K562 (cell line): Measurements from ENCODE around the gene F11R. TPM values are rescaled to one million over a fixed set of nuclear protein-coding genes. Genes with fewer than 3 reads are reported as not detected.

Experiments used
- BRD9 ChIP-seq: fragments of 450-650 bp; IDR thresholded peaks from 2 replicates; pipeline ENCODE4 v1.6.1; 2018; ENCODE audit warnings: low read depth; ENCODE audit not compliant: partially characterized antibody
- BRF1 ChIP-seq: IDR thresholded peaks from 3 replicates; pipeline ENCODE4 v1.6.1; 2011; ENCODE audit warnings: borderline replicate concordance, mild to moderate bottlenecking; ENCODE audit not compliant: insufficient read length; ENCODE audit errors: extremely low read depth
- CHCHD3 ChIP-seq: fragments of 250-450 bp; sonication (Bioruptor Pico); IDR thresholded peaks from 2 replicates; pipeline ENCODE4 v2.1.2; 2022; ENCODE audit warnings: mild to moderate bottlenecking
- EP400 ChIP-seq: fragments of 450-650 bp; IDR thresholded peaks from 2 replicates; pipeline ENCODE4 v1.6.1; 2017; ENCODE audit warnings: antibody characterized with exemption, mild to moderate bottlenecking, moderate library complexity
- FOXK2 ChIP-seq, 2 experiments: fragments of 450-650 bp; IDR thresholded peaks in 1 of 2; conservative IDR thresholded peaks in 1 of 2; 2 replicates each; pipeline ENCODE4 v1.6.1; 2016; ENCODE audit warnings: low read depth in 2 of 2, mild to moderate bottlenecking in 1 of 2
- MAFK ChIP-seq: IDR thresholded peaks from 2 replicates; pipeline ENCODE4 v1.6.1; 2011; ENCODE audit warnings: low read length, improper control_type of control experiment
- MAZ ChIP-seq, 2 experiments: fragments of 450-650 bp in 1 of 2; sonication (generic) in 1 of 2; formaldehyde crosslinking; IDR thresholded peaks in 1 of 2; conservative IDR thresholded peaks in 1 of 2; 2 replicates each; pipeline versions ENCODE4 v1.4.0 to v1.5.0; 2020; ENCODE audit warnings: mild to moderate bottlenecking in 1 of 2, missing genetic modification reagents in 1 of 2
- NFYB ChIP-seq: IDR thresholded peaks from 2 replicates; pipeline ENCODE4 v1.6.1; 2011; ENCODE audit warnings: mild to moderate bottlenecking, moderate library complexity; ENCODE audit not compliant: insufficient read length; ENCODE audit errors: extremely low read depth
- PCBP1 ChIP-seq: fragments of 200-400 bp; formaldehyde crosslinking; IDR thresholded peaks from 2 replicates; pipeline ENCODE4 v1.6.1; 2018; ENCODE audit warnings: mild to moderate bottlenecking, low read depth, low read length; ENCODE audit not compliant: poor library complexity, severe bottlenecking
- PHTF2 ChIP-seq: fragments of 250-450 bp; sonication (Bioruptor Pico); IDR thresholded peaks from 2 replicates; pipeline ENCODE4 v1.5.0; 2021; ENCODE audit warnings: mild to moderate bottlenecking
- ZBED1 ChIP-seq: IDR thresholded peaks from 2 replicates; pipeline ENCODE4 v1.6.1; 2014
- ZNF184 ChIP-seq: sonication (generic); formaldehyde crosslinking; IDR thresholded peaks from 2 replicates; pipeline ENCODE4 v1.5.0; 2020; ENCODE audit warnings: missing genetic modification reagents
- ZNF232 ChIP-seq: sonication (generic); formaldehyde crosslinking; IDR thresholded peaks from 2 replicates; pipeline ENCODE4 v1.8.0; 2022; ENCODE audit warnings: mild to moderate bottlenecking, missing genetic modification reagents
- ZNF282 ChIP-seq: sonication (generic); formaldehyde crosslinking; IDR thresholded peaks from 2 replicates; pipeline ENCODE4 v1.8.1; 2023; ENCODE audit warnings: missing genetic modification reagents
- polyA plus RNA-seq, 8 experiments: library from polyadenylated mRNA; depleted of rRNA in 4 of 8; stranded (reverse) in 5 of 8; unstranded in 3 of 8; fragments of >200 nt; fragmentation: Nextera tagmentation in 2 of 8; fragmentation: Illumina TruSeq in 1 of 8; extraction: Ambion mirVana in 2 of 8; extraction: Trizol in 1 of 8; gene quantifications; 2 replicates each; pipeline versions ENCODE4 v1.2.1 to v1.2.3, GENCODE V29; 2011 to 2014; ENCODE audit warnings: inconsistent platforms in 1 of 8, missing spikeins in 1 of 8
- total RNA-seq, 7 experiments: library from RNA; depleted of rRNA in 6 of 7; stranded (reverse); fragments of >200 nt in 6 of 7; fragmentation: Illumina TruSeq in 2 of 7; extraction: Trizol in 2 of 7; gene quantifications; 2 replicates each; pipeline versions ENCODE4 v1.2.1 to v1.2.3, GENCODE V29; 2011 to 2021; ENCODE audit warnings: low replicate concordance in 1 of 7
- TF ChIP-seq, protein P1 (sequence below): sonication (generic); formaldehyde crosslinking; IDR thresholded peaks from 2 replicates; pipeline ENCODE4 v1.8.0; 2023; ENCODE audit warnings: missing genetic modification reagents, mild to moderate bottlenecking, borderline replicate concordance
- TF ChIP-seq, protein P2 (sequence below): fragments of 200-800 bp; sonication (Bioruptor generic); IDR thresholded peaks from 2 replicates; pipeline ENCODE4 v1.6.1; 2017; ENCODE audit warnings: missing genetic modification characterization, missing compliant biosample characterization
- TF ChIP-seq, protein P3 (sequence below): fragments of 250-450 bp; sonication (Bioruptor Pico); IDR thresholded peaks from 2 replicates; pipeline ENCODE4 v1.8.0; 2022; ENCODE audit warnings: moderate library complexity, mild to moderate bottlenecking, inconsistent platforms
- TF ChIP-seq, protein P4 (sequence below): sonication (generic); formaldehyde crosslinking; IDR thresholded peaks from 2 replicates; pipeline ENCODE4 v1.9.0; 2022; ENCODE audit warnings: mild to moderate bottlenecking, missing genetic modification reagents

The F11R gene
- total and polyA plus RNA-seq, 9 of the 15 experiments (the other 6 are each of a cell fraction or from before 2014, with no cell fraction given) = 27.4 to 187 (median 52.5) TPM

DNA sequence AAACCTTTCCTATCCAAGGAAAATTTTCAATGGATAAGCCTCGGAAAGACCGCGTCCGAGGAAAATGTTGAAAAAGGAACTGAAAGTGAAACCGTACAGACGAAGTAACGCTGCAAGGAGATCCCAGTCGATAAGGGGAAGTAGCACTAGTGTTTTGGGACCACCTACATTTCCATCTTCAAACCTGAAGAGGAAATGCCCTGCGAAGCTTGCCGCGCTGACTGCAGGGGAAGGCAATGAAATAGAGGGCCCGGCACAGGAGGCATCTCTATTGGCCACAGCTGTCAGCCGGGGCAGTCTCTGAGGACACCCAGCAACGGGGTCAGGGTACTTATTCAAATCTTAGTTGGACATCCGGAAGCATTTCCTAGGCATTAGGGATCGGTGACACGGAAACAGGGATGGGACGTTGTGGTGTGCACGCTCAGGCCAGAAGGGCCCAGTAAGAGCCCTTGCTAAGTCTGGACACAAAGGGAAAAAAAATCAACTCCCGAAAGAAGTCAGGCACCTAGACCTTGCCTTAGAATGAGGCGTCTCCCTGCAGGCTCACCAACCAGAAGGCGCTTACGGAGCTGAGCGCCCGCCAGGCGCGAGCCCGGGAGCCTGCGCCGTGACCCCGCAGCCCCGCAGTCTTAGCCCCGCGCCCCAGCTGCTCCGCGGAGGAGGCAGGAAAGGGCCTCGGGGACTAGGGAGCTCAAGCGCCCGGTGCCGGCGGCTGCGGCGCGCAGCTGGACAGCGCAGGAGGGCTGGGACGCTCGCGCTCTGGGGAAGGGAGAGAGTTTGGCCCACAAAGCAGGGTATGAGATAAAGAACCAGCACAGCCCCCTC, 24.2 kb upstream of the F11R start (continued):
- TF ChIP-seq, protein P1, sequence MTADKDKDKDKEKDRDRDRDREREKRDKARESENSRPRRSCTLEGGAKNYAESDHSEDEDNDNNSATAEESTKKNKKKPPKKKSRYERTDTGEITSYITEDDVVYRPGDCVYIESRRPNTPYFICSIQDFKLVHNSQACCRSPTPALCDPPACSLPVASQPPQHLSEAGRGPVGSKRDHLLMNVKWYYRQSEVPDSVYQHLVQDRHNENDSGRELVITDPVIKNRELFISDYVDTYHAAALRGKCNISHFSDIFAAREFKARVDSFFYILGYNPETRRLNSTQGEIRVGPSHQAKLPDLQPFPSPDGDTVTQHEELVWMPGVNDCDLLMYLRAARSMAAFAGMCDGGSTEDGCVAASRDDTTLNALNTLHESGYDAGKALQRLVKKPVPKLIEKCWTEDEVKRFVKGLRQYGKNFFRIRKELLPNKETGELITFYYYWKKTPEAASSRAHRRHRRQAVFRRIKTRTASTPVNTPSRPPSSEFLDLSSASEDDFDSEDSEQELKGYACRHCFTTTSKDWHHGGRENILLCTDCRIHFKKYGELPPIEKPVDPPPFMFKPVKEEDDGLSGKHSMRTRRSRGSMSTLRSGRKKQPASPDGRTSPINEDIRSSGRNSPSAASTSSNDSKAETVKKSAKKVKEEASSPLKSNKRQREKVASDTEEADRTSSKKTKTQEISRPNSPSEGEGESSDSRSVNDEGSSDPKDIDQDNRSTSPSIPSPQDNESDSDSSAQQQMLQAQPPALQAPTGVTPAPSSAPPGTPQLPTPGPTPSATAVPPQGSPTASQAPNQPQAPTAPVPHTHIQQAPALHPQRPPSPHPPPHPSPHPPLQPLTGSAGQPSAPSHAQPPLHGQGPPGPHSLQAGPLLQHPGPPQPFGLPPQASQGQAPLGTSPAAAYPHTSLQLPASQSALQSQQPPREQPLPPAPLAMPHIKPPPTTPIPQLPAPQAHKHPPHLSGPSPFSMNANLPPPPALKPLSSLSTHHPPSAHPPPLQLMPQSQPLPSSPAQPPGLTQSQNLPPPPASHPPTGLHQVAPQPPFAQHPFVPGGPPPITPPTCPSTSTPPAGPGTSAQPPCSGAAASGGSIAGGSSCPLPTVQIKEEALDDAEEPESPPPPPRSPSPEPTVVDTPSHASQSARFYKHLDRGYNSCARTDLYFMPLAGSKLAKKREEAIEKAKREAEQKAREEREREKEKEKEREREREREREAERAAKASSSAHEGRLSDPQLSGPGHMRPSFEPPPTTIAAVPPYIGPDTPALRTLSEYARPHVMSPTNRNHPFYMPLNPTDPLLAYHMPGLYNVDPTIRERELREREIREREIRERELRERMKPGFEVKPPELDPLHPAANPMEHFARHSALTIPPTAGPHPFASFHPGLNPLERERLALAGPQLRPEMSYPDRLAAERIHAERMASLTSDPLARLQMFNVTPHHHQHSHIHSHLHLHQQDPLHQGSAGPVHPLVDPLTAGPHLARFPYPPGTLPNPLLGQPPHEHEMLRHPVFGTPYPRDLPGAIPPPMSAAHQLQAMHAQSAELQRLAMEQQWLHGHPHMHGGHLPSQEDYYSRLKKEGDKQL (CRISPR knock-in tag) = no peak
- no peak for TF ChIP-seq NFYB
- no peak for TF ChIP-seq PHTF2 (CRISPR knock-in tag)
- TF ChIP-seq ZBED1 = no peak
- TF ChIP-seq BRD9 = no peak
- TF ChIP-seq MAZ (CRISPR knock-in tag; conservative IDR thresholded peaks at IDR 0.05 in 1 of 2, IDR thresholded peaks at IDR 0.05 in 1 of 2) = peak in 1 of 2 experiments; percentile 2; a peak in 1 of 4 replicates
- TF ChIP-seq MAFK = no peak
- TF ChIP-seq, protein P2, sequence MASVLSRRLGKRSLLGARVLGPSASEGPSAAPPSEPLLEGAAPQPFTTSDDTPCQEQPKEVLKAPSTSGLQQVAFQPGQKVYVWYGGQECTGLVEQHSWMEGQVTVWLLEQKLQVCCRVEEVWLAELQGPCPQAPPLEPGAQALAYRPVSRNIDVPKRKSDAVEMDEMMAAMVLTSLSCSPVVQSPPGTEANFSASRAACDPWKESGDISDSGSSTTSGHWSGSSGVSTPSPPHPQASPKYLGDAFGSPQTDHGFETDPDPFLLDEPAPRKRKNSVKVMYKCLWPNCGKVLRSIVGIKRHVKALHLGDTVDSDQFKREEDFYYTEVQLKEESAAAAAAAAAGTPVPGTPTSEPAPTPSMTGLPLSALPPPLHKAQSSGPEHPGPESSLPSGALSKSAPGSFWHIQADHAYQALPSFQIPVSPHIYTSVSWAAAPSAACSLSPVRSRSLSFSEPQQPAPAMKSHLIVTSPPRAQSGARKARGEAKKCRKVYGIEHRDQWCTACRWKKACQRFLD (CRISPR knock-in tag) = no peak
- 0 out of 2 replicates have a peak, but pooled peaks have one; percentile 10 for TF ChIP-seq EP400
- TF ChIP-seq CHCHD3 = no peak
- TF ChIP-seq, protein P3, sequence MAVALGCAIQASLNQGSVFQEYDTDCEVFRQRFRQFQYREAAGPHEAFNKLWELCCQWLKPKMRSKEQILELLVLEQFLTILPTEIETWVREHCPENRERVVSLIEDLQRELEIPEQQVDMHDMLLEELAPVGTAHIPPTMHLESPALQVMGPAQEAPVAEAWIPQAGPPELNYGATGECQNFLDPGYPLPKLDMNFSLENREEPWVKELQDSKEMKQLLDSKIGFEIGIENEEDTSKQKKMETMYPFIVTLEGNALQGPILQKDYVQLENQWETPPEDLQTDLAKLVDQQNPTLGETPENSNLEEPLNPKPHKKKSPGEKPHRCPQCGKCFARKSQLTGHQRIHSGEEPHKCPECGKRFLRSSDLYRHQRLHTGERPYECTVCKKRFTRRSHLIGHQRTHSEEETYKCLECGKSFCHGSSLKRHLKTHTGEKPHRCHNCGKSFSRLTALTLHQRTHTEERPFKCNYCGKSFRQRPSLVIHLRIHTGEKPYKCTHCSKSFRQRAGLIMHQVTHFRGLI (CRISPR knock-in tag) = no peak
- no peak; a peak in 1 of 4 replicates for TF ChIP-seq FOXK2 (conservative IDR thresholded peaks at IDR 0.05 in 1 of 2, IDR thresholded peaks at IDR 0.05 in 1 of 2; ENCODE audit: low read depth in 2 of 2)
- TF ChIP-seq BRF1 = no peak
- no peak for TF ChIP-seq ZNF282
- TF ChIP-seq, protein P4, sequence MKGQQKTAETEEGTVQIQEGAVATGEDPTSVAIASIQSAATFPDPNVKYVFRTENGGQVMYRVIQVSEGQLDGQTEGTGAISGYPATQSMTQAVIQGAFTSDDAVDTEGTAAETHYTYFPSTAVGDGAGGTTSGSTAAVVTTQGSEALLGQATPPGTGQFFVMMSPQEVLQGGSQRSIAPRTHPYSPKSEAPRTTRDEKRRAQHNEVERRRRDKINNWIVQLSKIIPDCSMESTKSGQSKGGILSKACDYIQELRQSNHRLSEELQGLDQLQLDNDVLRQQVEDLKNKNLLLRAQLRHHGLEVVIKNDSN (CRISPR knock-in tag) = no peak
- 0 out of 2 replicates have a peak, but pooled peaks have one; percentile 17 for TF ChIP-seq ZNF232
- no peak for TF ChIP-seq PCBP1
- no peak for TF ChIP-seq ZNF184 (CRISPR knock-in tag)
